NCI-H82 treated with DMSO at 0.1 percent for 48 hours (cell line): ENCODE results near the gene NF1.
"Not testable (repeated sequence)": the region's sequence is repeated elsewhere in the genome, so short reads cannot be mapped to it uniquely, and the experiment has no call there.

Source experiments
- DNase-seq: peaks from one replicate; lab custom pipeline; 2025; ENCODE audit not compliant: unreplicated experiment; lab: John Stamatoyannopoulos, UW

NF1 gene

GRCh38 chr17:31094600-31095235, at the start of gene NF1:
Gene NF1 (plus strand): TSS chr17:31094977. CDS start chr17:31095310, 333 bp downstream.
- DNase-seq = peak; percentile 95

- not testable (repeated sequence) for DNase-seq
Measured at GRCh38 chr17:31046856-31047425, 47.8 kb upstream of the NF1 start.

- DNase-seq = no peak
Measured at GRCh38 chr17:31048142-31048541, 46.6 kb upstream of the NF1 start.

GRCh38 chr17:31048780-31049179, 46.0 kb upstream of the NF1 start:
- no peak for DNase-seq

GRCh38 chr17:31050948-31051347, 43.8 kb upstream of the NF1 start:
- DNase-seq = no peak

GRCh38 chr17:31051506-31051905, 43.3 kb upstream of the NF1 start:
- DNase-seq = no peak

- no peak for DNase-seq
Measured at GRCh38 chr17:31052187-31052889, 42.4 kb upstream of the NF1 start.

GRCh38 chr17:31053071-31053470, 41.7 kb upstream of the NF1 start:
- no peak for DNase-seq

GRCh38 chr17:31054761-31055160, 40.0 kb upstream of the NF1 start:
- no peak for DNase-seq

GRCh38 chr17:31058976-31059375, 35.8 kb upstream of the NF1 start:
- no peak for DNase-seq

GRCh38 chr17:31060791-31061550, 33.8 kb upstream of the NF1 start:
- DNase-seq = no peak

- no peak for DNase-seq
Measured at GRCh38 chr17:31061678-31062077, 33.1 kb upstream of the NF1 start.

GRCh38 chr17:31062346-31062745, 32.4 kb upstream of the NF1 start:
- no peak for DNase-seq

- DNase-seq = no peak
Measured at GRCh38 chr17:31064707-31065106, 30.1 kb upstream of the NF1 start.

GRCh38 chr17:31067691-31068184, 27.0 kb upstream of the NF1 start:
- no peak for DNase-seq

GRCh38 chr17:31068291-31068690, 26.5 kb upstream of the NF1 start:
- DNase-seq = peak; percentile 51

- DNase-seq = no peak
Measured at GRCh38 chr17:31072186-31072585, 22.6 kb upstream of the NF1 start.

- no peak for DNase-seq
Measured at GRCh38 chr17:31073411-31073810, 21.4 kb upstream of the NF1 start.

- DNase-seq = no peak
Measured at GRCh38 chr17:31074772-31075555, 19.8 kb upstream of the NF1 start.

GRCh38 chr17:31078290-31078689, 16.5 kb upstream of the NF1 start:
- DNase-seq = no peak

- no peak for DNase-seq
Measured at GRCh38 chr17:31079731-31080130, 15.0 kb upstream of the NF1 start.
